Right lobe of liver (tissue), 4 donors: ENCODE data around the gene SEC24B.

Experiments used
- POLR2A ChIP-seq: fragments of 450-650 bp; IDR thresholded peaks from one replicate; pipeline ENCODE4 v1.6.1; 2017; ENCODE audit warnings: antibody characterized with exemption, mild to moderate bottlenecking
- TF ChIP-seq, protein P1 (sequence below), 4 donors: fragments of 200-600 bp in 3 of 4; fragments of 450-650 bp in 1 of 4; IDR thresholded peaks; one replicate each; pipeline versions ENCODE4 v1.5.1 to v1.8.0; 2016 to 2022; ENCODE audit warnings: antibody characterized with exemption in 4 of 4, mild to moderate bottlenecking in 2 of 4
- donor health status: DM: no; HTN: no; CAD: no.
- donor health status: DM: no; HTN: no; CAD: no.
- donor health status: DM: no; HTN: yes; CAD: no.

GRCh38 chr4:109469915-109470314, 36.3 kb downstream of the SEC24B start:
- no peak for TF ChIP-seq POLR2A
- TF ChIP-seq, protein P1, sequence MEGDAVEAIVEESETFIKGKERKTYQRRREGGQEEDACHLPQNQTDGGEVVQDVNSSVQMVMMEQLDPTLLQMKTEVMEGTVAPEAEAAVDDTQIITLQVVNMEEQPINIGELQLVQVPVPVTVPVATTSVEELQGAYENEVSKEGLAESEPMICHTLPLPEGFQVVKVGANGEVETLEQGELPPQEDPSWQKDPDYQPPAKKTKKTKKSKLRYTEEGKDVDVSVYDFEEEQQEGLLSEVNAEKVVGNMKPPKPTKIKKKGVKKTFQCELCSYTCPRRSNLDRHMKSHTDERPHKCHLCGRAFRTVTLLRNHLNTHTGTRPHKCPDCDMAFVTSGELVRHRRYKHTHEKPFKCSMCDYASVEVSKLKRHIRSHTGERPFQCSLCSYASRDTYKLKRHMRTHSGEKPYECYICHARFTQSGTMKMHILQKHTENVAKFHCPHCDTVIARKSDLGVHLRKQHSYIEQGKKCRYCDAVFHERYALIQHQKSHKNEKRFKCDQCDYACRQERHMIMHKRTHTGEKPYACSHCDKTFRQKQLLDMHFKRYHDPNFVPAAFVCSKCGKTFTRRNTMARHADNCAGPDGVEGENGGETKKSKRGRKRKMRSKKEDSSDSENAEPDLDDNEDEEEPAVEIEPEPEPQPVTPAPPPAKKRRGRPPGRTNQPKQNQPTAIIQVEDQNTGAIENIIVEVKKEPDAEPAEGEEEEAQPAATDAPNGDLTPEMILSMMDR (IDR thresholded peaks at IDR 0.05), result no peak
